Stomach (tissue), 4 donors: ENCODE results near the gene CRYL1.

ENCODE experiments used
- POLR2A ChIP-seq, 4 donors: fragments of 450-650 bp; IDR thresholded peaks; one replicate each; pipeline ENCODE4 v1.6.1; 2016; ENCODE audit warnings: antibody characterized with exemption in 4 of 4, control low read depth in 2 of 4, mild to moderate bottlenecking in 1 of 4, moderate library complexity in 1 of 4
- POLR2AphosphoS5 ChIP-seq, 3 donors: sonication (generic); formaldehyde crosslinking; IDR thresholded peaks; one replicate each; pipeline ENCODE4 v1.6.1; 2016; ENCODE audit warnings: antibody characterized with exemption in 3 of 3
- TF ChIP-seq, protein P1 (sequence below), 7 experiments: fragments of 450-650 bp in 4 of 7; fragments of 200-600 bp in 3 of 7; sonication (generic) in 3 of 7; IDR thresholded peaks; one replicate each; pipeline ENCODE4 v1.5.1; 2016 to 2019; ENCODE audit warnings: antibody characterized with exemption in 7 of 7, control low read depth in 2 of 7, mild to moderate bottlenecking in 1 of 7

DNA sequence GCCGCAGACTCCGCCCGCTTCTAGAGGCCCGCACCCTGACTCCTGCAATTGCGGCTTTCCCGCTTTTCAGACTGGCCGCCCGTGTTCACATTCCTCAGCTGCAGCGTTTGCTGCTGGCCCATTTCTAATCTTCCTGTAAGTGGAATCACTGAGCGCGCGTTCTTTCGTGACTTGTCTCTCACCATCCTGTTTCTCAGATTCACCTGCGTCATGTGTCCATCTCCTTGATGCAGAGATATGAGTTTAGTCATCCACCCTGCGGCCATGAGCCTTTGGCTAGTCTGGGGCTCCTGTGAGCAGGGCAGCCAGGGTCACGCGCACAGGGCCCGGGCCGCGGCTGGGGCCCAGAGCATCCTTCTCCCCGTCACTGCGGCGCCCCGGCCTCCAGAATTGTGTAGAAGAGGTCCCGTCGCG, 110.0 kb downstream of the CRYL1 start:
- TF ChIP-seq, protein P1, sequence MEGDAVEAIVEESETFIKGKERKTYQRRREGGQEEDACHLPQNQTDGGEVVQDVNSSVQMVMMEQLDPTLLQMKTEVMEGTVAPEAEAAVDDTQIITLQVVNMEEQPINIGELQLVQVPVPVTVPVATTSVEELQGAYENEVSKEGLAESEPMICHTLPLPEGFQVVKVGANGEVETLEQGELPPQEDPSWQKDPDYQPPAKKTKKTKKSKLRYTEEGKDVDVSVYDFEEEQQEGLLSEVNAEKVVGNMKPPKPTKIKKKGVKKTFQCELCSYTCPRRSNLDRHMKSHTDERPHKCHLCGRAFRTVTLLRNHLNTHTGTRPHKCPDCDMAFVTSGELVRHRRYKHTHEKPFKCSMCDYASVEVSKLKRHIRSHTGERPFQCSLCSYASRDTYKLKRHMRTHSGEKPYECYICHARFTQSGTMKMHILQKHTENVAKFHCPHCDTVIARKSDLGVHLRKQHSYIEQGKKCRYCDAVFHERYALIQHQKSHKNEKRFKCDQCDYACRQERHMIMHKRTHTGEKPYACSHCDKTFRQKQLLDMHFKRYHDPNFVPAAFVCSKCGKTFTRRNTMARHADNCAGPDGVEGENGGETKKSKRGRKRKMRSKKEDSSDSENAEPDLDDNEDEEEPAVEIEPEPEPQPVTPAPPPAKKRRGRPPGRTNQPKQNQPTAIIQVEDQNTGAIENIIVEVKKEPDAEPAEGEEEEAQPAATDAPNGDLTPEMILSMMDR (IDR thresholded peaks at IDR 0.05) = no peak
- TF ChIP-seq POLR2A (IDR thresholded peaks at IDR 0.05) (no peak), POLR2AphosphoS5 (IDR thresholded peaks at IDR 0.05) (no peak)
